NCI-H187 treated with DMSO at 0.1 percent for 48 hours (cell line): ENCODE measurements around the gene IRX1.

Experiments
- DNase-seq: peaks from one replicate; lab custom pipeline; 2025; lab: John Stamatoyannopoulos, UW

Gene IRX1

GRCh38 chr5:3595006-3595961, at the start of gene IRX1:
Gene IRX1 (plus strand): TSS chr5:3595832. CDS start chr5:3596106, 274 bp downstream.
- no peak for DNase-seq

GRCh38 chr5:3546028-3546427, 49.6 kb upstream of the IRX1 start:
- DNase-seq: no peak

- DNase-seq: no peak
Observed at GRCh38 chr5:3564116-3564515, 31.5 kb upstream of the IRX1 start.

- no peak for DNase-seq
Observed at GRCh38 chr5:3564827-3565518, 30.7 kb upstream of the IRX1 start.

- DNase-seq: no peak
Observed at GRCh38 chr5:3584724-3585531, 10.7 kb upstream of the IRX1 start.

GRCh38 chr5:3590161-3590966, 5.3 kb upstream of the IRX1 start:
- no peak for DNase-seq

GRCh38 chr5:3590967-3591900, 4.4 kb upstream of the IRX1 start:
- DNase-seq: no peak

- no peak for DNase-seq
Observed at GRCh38 chr5:3592298-3592697, 3.3 kb upstream of the IRX1 start.

GRCh38 chr5:3593771-3594509, 1.7 kb upstream of the IRX1 start:
- DNase-seq: no peak

GRCh38 chr5:3594510-3595005, 1.1 kb upstream of the IRX1 start:
- no peak for DNase-seq

- no peak for DNase-seq
Observed at GRCh38 chr5:3596261-3596825, 711 bp downstream of the IRX1 start.

- DNase-seq: no peak
Observed at GRCh38 chr5:3596857-3597166, 1.2 kb downstream of the IRX1 start.

GRCh38 chr5:3597167-3598007, 1.8 kb downstream of the IRX1 start:
- no peak for DNase-seq

- DNase-seq: no peak
Observed at GRCh38 chr5:3598207-3598606, 2.6 kb downstream of the IRX1 start.

- DNase-seq: no peak
Observed at GRCh38 chr5:3598769-3599211, 3.2 kb downstream of the IRX1 start.

GRCh38 chr5:3599226-3600105, 3.8 kb downstream of the IRX1 start:
- no peak for DNase-seq
